ENCODE measurements around the gene TMEM38A.

- TF ChIP-seq TAF1 (IDR thresholded peaks at IDR 0.05; ENCODE audit: borderline replicate concordance, insufficient read depth, low read length): no peak
- no peak for TF ChIP-seq POLR2AphosphoS5 (IDR thresholded peaks at IDR 0.05; ENCODE audit: low read depth, low read length)
- no peak for TF ChIP-seq SIN3A (IDR thresholded peaks at IDR 0.05; ENCODE audit: borderline replicate concordance, insufficient read depth, low read length)
- TF ChIP-seq REST (IDR thresholded peaks at IDR 0.05; ENCODE audit: insufficient read depth in 1 of 2, low read depth in 2 of 2, low read length in 2 of 2): no peak
- TF ChIP-seq FOXP2 (optimal IDR thresholded peaks at IDR 0.05; ENCODE audit: borderline replicate concordance, extremely low read depth, extremely low read length, insufficient read depth): no peak
Observed at GRCh38 chr19:16640951-16641350, 20.0 kb upstream of the TMEM38A start.

All from PFSK-1 (cell line).